PC-9 (cell line): ENCODE data around the gene ABCC3. TPM values are rescaled to one million over a fixed set of nuclear protein-coding genes. Genes with fewer than 3 reads are reported as not detected.

Experiments used
- BruUV-seq: library from RNA; stranded (reverse); fragments of 400-500 nt; replicated peaks from 2 replicates; lab custom pipeline; 2021; lab: Mats Ljungman, UMichigan
- CTCF ChIA-PET: fragments of 300-600 bp; sonication (Branson Sonifier 250); formaldehyde crosslinking; loops from one replicate; lab custom pipeline; 2022; ENCODE audit warnings: antibody characterized with exemption; lab: Charles Lee
- POLR2A ChIA-PET: fragments of 300-600 bp; sonication (Branson Sonifier 250); formaldehyde crosslinking; loops from one replicate; lab custom pipeline; 2022; ENCODE audit warnings: antibody characterized with exemption; ENCODE audit not compliant: unreplicated experiment; lab: Charles Lee
- DNase-seq, 2 experiments: peaks; one replicate each; pipeline versions ENCODE4 v3.0.0 to v3.0.0-alpha.2; 2015 to 2022; ENCODE audit warnings: mixed read lengths in 1 of 2
- H2AFZ ChIP-seq: fragments of 200-600 bp; sonication (generic); 2 replicates; pipeline ENCODE4 v1.8.1; 2017; ENCODE audit warnings: antibody characterized with exemption
- H3F3A ChIP-seq: fragments of 200-600 bp; sonication (generic); 2 replicates; pipeline ENCODE4 v1.8.1; 2017; ENCODE audit warnings: antibody characterized with exemption, mild to moderate bottlenecking, low read depth; ENCODE audit not compliant: insufficient read depth
- H3K27ac ChIP-seq: fragments of 200-600 bp; sonication (generic); 2 replicates; pipeline ENCODE4 v1.6.1; 2016; ENCODE audit warnings: mixed run types
- H3K27me3 ChIP-seq: fragments of 200-600 bp; sonication (generic); 2 replicates; pipeline ENCODE4 v1.6.1; 2016; ENCODE audit warnings: low read depth, mixed run types; ENCODE audit not compliant: insufficient read depth
- H3K36me3 ChIP-seq: fragments of 200-600 bp; sonication (generic); 2 replicates; pipeline ENCODE4 v1.6.1; 2016; ENCODE audit warnings: low read depth, mixed run types
- H3K4me1 ChIP-seq: fragments of 200-600 bp; sonication (generic); replicated peaks from 2 replicates; pipeline ENCODE4 v1.6.1; 2016; ENCODE audit warnings: mixed run types; ENCODE audit not compliant: insufficient read depth
- H3K4me2 ChIP-seq: fragments of 200-600 bp; sonication (generic); 2 replicates; pipeline ENCODE4 v1.6.1; 2017; ENCODE audit warnings: mixed run types
- H3K4me3 ChIP-seq: fragments of 200-600 bp; sonication (generic); 2 replicates; pipeline ENCODE4 v1.6.1; 2016; ENCODE audit warnings: mixed run types
- H3K79me2 ChIP-seq: fragments of 200-600 bp; sonication (generic); 2 replicates; pipeline ENCODE4 v1.6.1; 2017; ENCODE audit warnings: low read depth, mixed run types
- H3K9me2 ChIP-seq: fragments of 200-600 bp; sonication (generic); 2 replicates; pipeline ENCODE4 v1.8.1; 2017; ENCODE audit warnings: mild to moderate bottlenecking; ENCODE audit not compliant: insufficient read depth
- H3K9me3 ChIP-seq: fragments of 200-600 bp; sonication (generic); 2 replicates; pipeline ENCODE4 v1.8.1; 2016; ENCODE audit warnings: low read depth; ENCODE audit not compliant: insufficient read depth
- H4K20me1 ChIP-seq: fragments of 200-600 bp; sonication (generic); 2 replicates; pipeline ENCODE4 v1.8.1; 2017; ENCODE audit not compliant: insufficient read depth
- EZH2 ChIP-seq: fragments of 200-600 bp; sonication (generic); IDR thresholded peaks from 2 replicates; pipeline ENCODE4 v1.8.0; 2017; ENCODE audit warnings: antibody characterized with exemption, low read depth
- intact Hi-C: fragments of 100-400 bp; cut with micrococcal nuclease; formaldehyde crosslinking; loops from one replicate; pipeline ENCODE4 v1.10.0; 2022; ENCODE audit not compliant: unreplicated experiment
- total RNA-seq: library from RNA; stranded (reverse); gene quantifications from 2 replicates; pipeline ENCODE4 v1.2.3, GENCODE V29; 2021
- TF ChIP-seq, protein P1 (sequence below): fragments of 200-600 bp; sonication (generic); conservative IDR thresholded peaks from 2 replicates; pipeline ENCODE4 v1.6.1; 2017; ENCODE audit warnings: mixed run types, antibody characterized with exemption, mild to moderate bottlenecking, moderate library complexity

ABCC3 gene
- total RNA-seq, 1 experiment from 2014 or later: 221 TPM

- H3K79me2 ChIP-seq: peaks cover 87% of the 10 kb centered on the region
- ChIA-PET CTCF (interaction anchor here (1.0 kb wide), 1 partner anchor 20 kb away, joined by 4 read pairs; no protein-coding TSS in a partner anchor), POLR2A (no interaction called here)
- peaks cover 62% of the 10 kb centered on the region for H3K36me3 ChIP-seq
- H2AFZ ChIP-seq: no peak overlapping the region
- peak overlapping the region; percentile 96 for H3K4me2 ChIP-seq
- peak overlapping the region; percentile 91 for H3K27ac ChIP-seq
- BruUV-seq: no TSS peak
- peaks cover 74% of the 10 kb centered on the region for H3K4me1 ChIP-seq
- peaks cover 69% of the 10 kb centered on the region for H3F3A ChIP-seq
- H3K4me3 ChIP-seq: no peak overlapping the region; the same call in 1 of the 2 replicates
- H3K9me3 ChIP-seq: no peaks in the 10 kb centered on the region
- H3K27me3 ChIP-seq: no peaks in the 10 kb centered on the region
- DNase-seq: peak in 1 of 2 experiments; percentile 46
- intact Hi-C loops: no loop called here
- TF ChIP-seq EZH2: no peak
- TF ChIP-seq, protein P1, sequence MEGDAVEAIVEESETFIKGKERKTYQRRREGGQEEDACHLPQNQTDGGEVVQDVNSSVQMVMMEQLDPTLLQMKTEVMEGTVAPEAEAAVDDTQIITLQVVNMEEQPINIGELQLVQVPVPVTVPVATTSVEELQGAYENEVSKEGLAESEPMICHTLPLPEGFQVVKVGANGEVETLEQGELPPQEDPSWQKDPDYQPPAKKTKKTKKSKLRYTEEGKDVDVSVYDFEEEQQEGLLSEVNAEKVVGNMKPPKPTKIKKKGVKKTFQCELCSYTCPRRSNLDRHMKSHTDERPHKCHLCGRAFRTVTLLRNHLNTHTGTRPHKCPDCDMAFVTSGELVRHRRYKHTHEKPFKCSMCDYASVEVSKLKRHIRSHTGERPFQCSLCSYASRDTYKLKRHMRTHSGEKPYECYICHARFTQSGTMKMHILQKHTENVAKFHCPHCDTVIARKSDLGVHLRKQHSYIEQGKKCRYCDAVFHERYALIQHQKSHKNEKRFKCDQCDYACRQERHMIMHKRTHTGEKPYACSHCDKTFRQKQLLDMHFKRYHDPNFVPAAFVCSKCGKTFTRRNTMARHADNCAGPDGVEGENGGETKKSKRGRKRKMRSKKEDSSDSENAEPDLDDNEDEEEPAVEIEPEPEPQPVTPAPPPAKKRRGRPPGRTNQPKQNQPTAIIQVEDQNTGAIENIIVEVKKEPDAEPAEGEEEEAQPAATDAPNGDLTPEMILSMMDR: no peak
- H4K20me1 ChIP-seq: no peaks in the 10 kb centered on the region
- H3K9me2 ChIP-seq: no peaks in the 10 kb centered on the region
These were observed 6.1 kb downstream of the ABCC3 start for GRCh38 chr17:50640686-50641351.

GRCh38 chr17:50641357-50641756 is 6.7 kb downstream of the ABCC3 start:
- Histone ChIP-seq H3K36me3 (peaks cover 62% of the 10 kb centered on the region), H3K27ac (peak overlapping the region; percentile 91), H3K9me2 (no peaks in the 10 kb centered on the region), H2AFZ (no peak overlapping the region), H3F3A (peaks cover 69% of the 10 kb centered on the region), H3K4me3 (no peak overlapping the region), H3K79me2 (peaks cover 87% of the 10 kb centered on the region), H3K4me2 (peak overlapping the region; percentile 96), H4K20me1 (no peaks in the 10 kb centered on the region; the same call in 1 of the 2 replicates), H3K9me3 (no peaks in the 10 kb centered on the region), H3K27me3 (no peaks in the 10 kb centered on the region), H3K4me1 (peaks cover 69% of the 10 kb centered on the region)
- DNase-seq: no peak
- TF ChIP-seq, protein P1: no peak
- TF ChIP-seq EZH2: no peak
- POLR2A ChIA-PET: no interaction called here
- CTCF ChIA-PET: interaction anchor here (1.0 kb wide), 1 partner anchor 19 kb away, joined by 4 read pairs; no protein-coding TSS in a partner anchor
- intact Hi-C loops: no loop called here
- no TSS peak for BruUV-seq

DNA sequence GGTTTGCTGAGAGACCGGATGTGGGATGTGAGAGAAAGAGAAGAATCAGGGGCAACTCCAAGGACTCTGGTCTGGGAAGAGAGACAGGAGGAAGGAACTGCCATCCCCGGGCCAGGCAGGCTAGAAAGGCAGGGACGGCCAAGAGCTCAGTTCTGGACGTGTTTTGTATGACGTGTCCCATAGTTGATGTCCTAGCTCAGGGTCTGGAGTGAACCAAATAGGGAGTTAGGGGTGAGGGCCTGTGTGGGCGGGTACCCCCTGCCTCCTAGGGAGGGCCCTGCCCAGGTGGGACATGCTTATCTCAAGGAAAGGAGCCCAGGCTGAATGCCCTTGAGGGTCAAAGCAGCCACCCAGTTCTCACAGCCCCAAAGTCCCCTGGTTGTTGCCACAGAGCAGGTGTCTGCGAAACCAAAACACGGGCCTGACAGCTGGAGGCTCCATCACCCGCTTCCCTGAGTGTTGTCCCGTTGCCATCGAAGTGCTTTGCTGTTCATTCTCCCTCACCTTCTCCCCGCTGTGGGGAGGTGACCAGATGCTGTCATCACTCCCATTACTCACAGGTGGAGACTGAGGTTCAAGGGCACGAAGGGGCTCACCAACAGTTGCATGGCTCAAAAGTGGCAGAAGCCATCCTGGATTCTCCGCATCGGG is 7.5 kb downstream of the ABCC3 start:
- H3K4me3 ChIP-seq: no peak overlapping the region
- no peak overlapping the region for H2AFZ ChIP-seq
- H3K27ac ChIP-seq: no peak overlapping the region
- TF ChIP-seq, protein P1: no peak
- no peak for TF ChIP-seq EZH2
- H4K20me1 ChIP-seq: no peaks in the 10 kb centered on the region; the same call in 1 of the 2 replicates
- no peak for DNase-seq
- BruUV-seq: no TSS peak
- ChIA-PET CTCF (interaction anchor here (1.0 kb wide), 1 partner anchor 18 kb away, joined by 4 read pairs; no protein-coding TSS in a partner anchor), POLR2A (no interaction called here)
- peaks cover 61% of the 10 kb centered on the region for H3K4me1 ChIP-seq
- intact Hi-C loops: no loop called here
- peaks cover 69% of the 10 kb centered on the region for H3F3A ChIP-seq
- no peak overlapping the region for H3K4me2 ChIP-seq
- no peaks in the 10 kb centered on the region for H3K27me3 ChIP-seq
- H3K79me2 ChIP-seq: peaks cover 87% of the 10 kb centered on the region
- H3K9me3 ChIP-seq: no peaks in the 10 kb centered on the region
- H3K36me3 ChIP-seq: peaks cover 62% of the 10 kb centered on the region
- H3K9me2 ChIP-seq: no peaks in the 10 kb centered on the region
